HFFc6 (cell line): ENCODE data around the gene KLF18. TPM values are rescaled to one million over a fixed set of nuclear protein-coding genes. Genes with fewer than 3 reads are reported as not detected.

ENCODE experiments used
- DNase-seq: peaks from one replicate; pipeline ENCODE4 v3.0.0-alpha.2; 2018
- H3K27ac Mint-ChIP-seq: 2 replicates; pipeline ENCODE4 v1.8.0; 2020; ENCODE audit warnings: mild to moderate bottlenecking, mixed read lengths
- H3K27me3 Mint-ChIP-seq: 2 replicates; pipeline ENCODE4 v1.8.0; 2021; ENCODE audit warnings: mild to moderate bottlenecking, moderate library complexity, mixed read lengths; ENCODE audit not compliant: insufficient read depth
- H3K36me3 Mint-ChIP-seq: 2 replicates; pipeline ENCODE4 v1.8.0; 2021; ENCODE audit warnings: low read depth, mixed read lengths
- H3K4me1 Mint-ChIP-seq: 2 replicates; pipeline ENCODE4 v1.8.0; 2020; ENCODE audit warnings: low read depth, mixed read lengths
- H3K4me3 Mint-ChIP-seq: 2 replicates; pipeline ENCODE4 v1.8.0; 2020; ENCODE audit warnings: mild to moderate bottlenecking, moderate library complexity, mixed read lengths
- H3K9me3 Mint-ChIP-seq: 2 replicates; pipeline ENCODE4 v1.8.0; 2020; ENCODE audit warnings: mild to moderate bottlenecking, mixed read lengths
- CTCF ChIP-seq: fragments of 200-600 bp; sonication (generic); IDR thresholded peaks from 2 replicates; pipeline ENCODE4 v1.5.0; 2021; ENCODE audit warnings: antibody characterized with exemption, mild to moderate bottlenecking
- long read RNA-seq: library from polyadenylated mRNA; unstranded; transcript quantifications from one replicate; pipeline ENCODE4 v2.0.0, GENCODE V29; 2019
- total RNA-seq, 6 experiments: library from RNA; stranded (reverse); fragmentation: NEBNext Ultra II Directional; extraction: Animal tissue kit (Norgen Biotek cat#: 25700); gene quantifications; 2 replicates in 1 of 6; 3 replicates in 5 of 6; pipeline ENCODE4 v1.2.3, GENCODE V29; 2021

The KLF18 gene
- total RNA-seq = not detected
- long read RNA-seq = 0 reads

- no peak for TF ChIP-seq CTCF
- H3K9me3 Mint-ChIP-seq = peaks cover 25% of the 10 kb centered on the region
- H3K36me3 Mint-ChIP-seq = peaks cover 16% of the 10 kb centered on the region
- H3K27me3 Mint-ChIP-seq = peaks cover 11% of the 10 kb centered on the region
- DNase-seq = no peak
- H3K27ac Mint-ChIP-seq = no peak within 1 kb of the TSS
- H3K4me1 Mint-ChIP-seq = no peaks in the 10 kb centered on the region
- H3K4me3 Mint-ChIP-seq = no peak within 1 kb of the TSS
These were observed at the start of gene KLF18 for GRCh38 chr1:44141531-44141930. TSS of gene KLF18 (minus strand) at chr1:44141631. CDS start at chr1:44141631, 0 bp downstream.

GRCh38 chr1:44174630-44175029, 33.2 kb upstream of the KLF18 start:
- H3K36me3 Mint-ChIP-seq = peaks cover 8% of the 10 kb centered on the region
- H3K27me3 Mint-ChIP-seq = peaks cover 18% of the 10 kb centered on the region
- no peak for TF ChIP-seq CTCF
- H3K4me1 Mint-ChIP-seq = no peaks in the 10 kb centered on the region
- peaks cover 18% of the 10 kb centered on the region for H3K9me3 Mint-ChIP-seq
- H3K4me3 Mint-ChIP-seq = no peak overlapping the region
- DNase-seq = no peak
- no peak overlapping the region for H3K27ac Mint-ChIP-seq

- 0 out of 2 replicates have a peak, but pooled peaks have one; percentile 25 for TF ChIP-seq CTCF
- H3K9me3 Mint-ChIP-seq = peaks cover 14% of the 10 kb centered on the region
- no peak overlapping the region for H3K4me3 Mint-ChIP-seq
These were observed 28.9 kb upstream of the KLF18 start for GRCh38 chr1:44170281-44170823.

GRCh38 chr1:44168520-44169098, 27.2 kb upstream of the KLF18 start:
- no peak for DNase-seq
- Mint-ChIP-seq H3K9me3 (peaks cover under 1% of the 10 kb centered on the region), H3K36me3 (peaks cover under 1% of the 10 kb centered on the region), H3K27ac (no peak overlapping the region), H3K4me3 (no peak overlapping the region), H3K4me1 (no peaks in the 10 kb centered on the region), H3K27me3 (peaks cover 20% of the 10 kb centered on the region)
- TF ChIP-seq CTCF = no peak

More at GRCh38 chr1:44170281-44170823, 28.9 kb upstream of the KLF18 start:
- H3K4me1 Mint-ChIP-seq = no peaks in the 10 kb centered on the region
- DNase-seq = peak; percentile 10
- no peak overlapping the region for H3K27ac Mint-ChIP-seq
- H3K36me3 Mint-ChIP-seq = peaks cover 8% of the 10 kb centered on the region
- peaks cover 25% of the 10 kb centered on the region for H3K27me3 Mint-ChIP-seq

GRCh38 chr1:44161546-44161945, 20.1 kb upstream of the KLF18 start:
- Mint-ChIP-seq H3K27me3 (peaks cover 10% of the 10 kb centered on the region), H3K4me1 (no peaks in the 10 kb centered on the region)
- no peak for DNase-seq

More at GRCh38 chr1:44161546-44161945, 20.1 kb upstream of the KLF18 start:
- no peak overlapping the region for H3K4me3 Mint-ChIP-seq
- H3K27ac Mint-ChIP-seq = no peak overlapping the region
- H3K9me3 Mint-ChIP-seq = no peaks in the 10 kb centered on the region; the same call in 1 of the 2 replicates
- no peaks in the 10 kb centered on the region for H3K36me3 Mint-ChIP-seq
- no peak for TF ChIP-seq CTCF
